ENCODE measurements around the gene ANXA10.
"Not testable (repeated sequence)": the region's sequence is repeated elsewhere in the genome, so short reads cannot be mapped to it uniquely, and the experiment has no call there.

ANXA10 gene

DNA sequence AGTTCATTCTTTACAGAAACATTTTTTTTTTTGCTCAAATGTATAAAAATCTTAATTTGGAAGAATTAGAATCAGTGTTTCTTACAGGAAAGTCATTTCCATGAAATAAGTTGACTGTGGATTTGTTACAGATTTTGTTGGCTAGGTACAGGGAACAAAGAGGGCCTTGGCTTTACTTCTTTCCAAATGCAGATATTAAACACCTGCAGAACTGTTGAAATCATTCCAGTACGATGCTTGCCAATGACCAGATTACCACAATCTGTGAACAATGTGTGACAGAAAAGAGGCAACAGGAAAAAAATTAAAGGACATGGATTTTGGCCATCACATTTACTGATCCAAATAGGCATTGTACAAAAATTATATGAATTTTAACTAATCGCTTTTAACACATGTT, 70.8 kb downstream of the ANXA10 start:
- no peak for DNase-seq

DNA sequence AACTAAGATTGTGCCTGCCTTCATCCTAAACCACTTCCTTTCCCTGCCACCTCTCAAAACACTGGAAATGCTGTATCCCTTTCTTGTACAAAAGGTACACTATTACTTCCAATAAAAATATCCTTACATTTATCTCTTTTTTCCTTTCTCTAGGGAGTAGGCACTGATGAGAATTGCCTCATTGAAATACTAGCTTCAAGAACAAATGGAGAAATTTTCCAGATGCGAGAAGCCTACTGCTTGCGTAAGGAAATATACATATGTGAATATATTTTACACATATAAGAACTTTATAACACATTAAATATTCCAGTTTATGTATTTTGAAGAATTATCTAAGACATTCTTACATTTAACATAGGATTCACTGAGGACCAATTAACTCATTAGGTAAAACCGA, 71.7 kb downstream of the ANXA10 start:
- no peak for DNase-seq

- DNase-seq, result no peak
These were observed 72.7 kb downstream of the ANXA10 start for GRCh38 chr4:168164915-168165548.

- DNase-seq, result no peak
These were observed 75.5 kb downstream of the ANXA10 start for GRCh38 chr4:168167714-168168284.

GRCh38 chr4:168174308-168174707, 82.0 kb downstream of the ANXA10 start:
- DNase-seq, result no peak

- DNase-seq, result no peak
These were observed 85.3 kb downstream of the ANXA10 start for GRCh38 chr4:168177546-168178149.

DNA sequence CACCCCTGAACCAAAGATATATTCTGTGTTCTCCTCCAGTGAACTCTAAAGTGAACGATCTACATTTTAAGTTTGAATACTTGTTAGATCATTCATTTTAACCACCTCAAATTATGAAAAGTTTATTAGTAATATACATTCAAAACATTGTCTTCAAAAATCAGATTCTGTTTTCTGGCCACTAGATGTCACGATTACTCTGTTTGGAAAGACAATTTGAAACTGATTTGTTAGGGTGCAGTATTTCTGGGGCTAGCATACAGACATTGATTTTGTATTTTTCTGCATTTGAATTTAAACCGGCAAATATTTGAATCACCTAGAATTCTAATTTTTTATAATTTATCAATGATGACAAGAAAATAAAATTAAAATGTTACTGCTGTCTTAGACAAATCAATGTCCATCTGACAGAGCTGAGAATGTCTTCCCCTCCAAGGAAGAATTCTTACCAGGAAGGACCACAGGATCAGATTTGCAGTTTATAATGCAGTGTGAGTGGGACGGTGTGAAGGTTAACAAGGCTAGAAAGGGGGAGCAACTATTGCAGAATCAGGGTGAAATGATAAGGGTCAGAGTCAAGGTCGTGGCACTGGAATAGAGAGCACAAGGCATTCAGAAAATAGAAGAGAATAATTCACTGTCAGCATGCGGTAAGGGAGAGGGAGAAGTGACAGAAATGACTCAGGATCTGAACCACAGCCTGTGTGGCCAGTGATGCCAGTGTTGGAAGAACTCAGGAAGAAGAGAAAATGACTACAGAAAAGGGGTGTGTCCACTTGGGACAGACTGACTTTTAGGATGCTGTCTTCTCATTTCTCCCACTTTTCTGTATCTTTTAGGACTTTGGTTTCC, 91.6 kb downstream of the ANXA10 start:
- no peak for DNase-seq

GRCh38 chr4:168188754-168189153, 96.4 kb downstream of the ANXA10 start:
- DNase-seq, result no peak

GRCh38 chr4:168197926-168198325, 105.6 kb downstream of the ANXA10 start:
- DNase-seq, result no peak

DNA sequence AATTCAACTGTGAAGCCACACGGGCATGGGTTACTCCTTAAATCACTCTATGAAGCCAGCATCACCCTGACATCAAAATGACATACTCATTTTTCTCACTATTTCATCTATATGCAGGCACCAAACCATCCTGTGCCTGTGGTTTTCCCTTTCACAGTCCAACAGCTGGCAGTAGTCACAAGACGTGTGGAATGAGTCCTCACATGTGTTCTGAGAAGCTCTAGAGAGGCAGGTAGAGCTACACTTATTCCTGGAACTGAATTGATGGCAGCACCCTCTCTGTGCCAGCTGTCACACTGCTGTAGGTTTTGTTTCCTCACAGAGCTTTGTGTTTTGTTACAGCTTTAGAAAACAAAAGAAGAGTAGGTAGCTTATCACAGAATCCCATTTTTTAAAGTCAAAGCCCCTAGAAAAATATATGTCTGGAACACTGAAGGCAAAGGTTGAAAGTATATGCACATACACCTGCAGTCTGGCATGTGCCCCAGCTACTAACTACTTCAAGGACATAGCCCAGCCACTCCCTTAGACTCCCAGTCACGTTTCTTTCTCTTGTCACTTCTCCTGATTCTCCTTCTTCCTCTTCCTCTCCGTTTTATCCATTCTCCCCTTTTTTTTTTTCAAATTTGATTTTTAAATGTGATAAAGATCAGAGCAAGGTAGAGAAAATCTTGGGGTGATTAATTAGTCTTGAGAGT, 107.1 kb downstream of the ANXA10 start:
- no peak for DNase-seq

GRCh38 chr4:168200685-168201084, 108.3 kb downstream of the ANXA10 start:
- no peak for DNase-seq

- no peak for DNase-seq
These were observed 111.0 kb downstream of the ANXA10 start for GRCh38 chr4:168203233-168203911.

DNA sequence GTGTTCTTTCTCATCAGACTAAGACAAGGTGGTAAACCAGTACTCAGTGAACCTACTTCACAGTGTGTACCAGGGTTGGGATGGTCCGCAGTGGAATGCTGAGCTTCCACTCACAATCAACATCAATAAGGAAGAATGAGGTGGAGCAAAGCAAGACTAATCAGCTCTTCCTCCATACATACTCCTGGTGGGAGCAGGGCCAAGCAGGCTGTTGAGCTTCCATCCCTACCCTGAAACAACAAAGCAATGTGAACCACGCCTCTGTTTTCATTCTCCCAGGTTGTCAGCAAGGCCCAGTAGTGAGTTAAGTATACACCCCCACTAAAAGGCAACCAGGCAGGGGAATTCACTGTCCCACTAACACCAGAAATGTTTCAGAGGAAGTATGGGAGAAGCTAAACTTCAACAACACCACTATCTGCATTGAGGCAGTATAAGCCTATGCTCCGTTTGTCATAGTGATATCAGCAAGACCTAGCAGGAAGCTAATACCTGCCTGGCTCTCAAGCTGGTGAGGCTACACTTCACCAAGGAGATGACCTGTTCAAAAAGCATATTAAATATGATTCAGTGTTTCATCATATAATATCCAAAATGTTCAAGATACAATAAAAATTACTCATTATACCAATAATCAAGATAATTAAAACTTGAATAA, 116.7 kb downstream of the ANXA10 start:
- no peak for DNase-seq

GRCh38 chr4:168212656-168213055, 120.3 kb downstream of the ANXA10 start:
- no peak for DNase-seq

GRCh38 chr4:168213511-168213910, 121.2 kb downstream of the ANXA10 start:
- not testable (repeated sequence) for DNase-seq

DNA sequence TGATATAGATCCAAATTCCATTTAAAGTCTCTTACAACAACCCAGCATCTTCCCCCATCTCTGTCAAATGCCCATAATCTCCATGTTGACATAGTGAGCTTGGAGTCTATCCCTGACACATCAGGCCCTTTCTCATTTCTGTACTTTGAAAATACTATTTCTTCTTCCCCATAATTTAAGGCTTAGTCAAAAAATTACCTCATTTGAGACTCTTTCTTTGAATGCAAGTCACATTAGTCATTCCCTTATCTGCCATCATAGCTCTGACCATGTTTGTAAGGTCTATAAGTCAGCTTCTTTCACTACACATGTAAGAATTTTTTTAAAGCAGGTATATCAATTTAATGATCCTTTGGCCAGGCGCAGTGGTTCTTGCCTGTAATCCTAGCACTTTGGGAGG, 126.3 kb downstream of the ANXA10 start:
- no peak for DNase-seq

DNA sequence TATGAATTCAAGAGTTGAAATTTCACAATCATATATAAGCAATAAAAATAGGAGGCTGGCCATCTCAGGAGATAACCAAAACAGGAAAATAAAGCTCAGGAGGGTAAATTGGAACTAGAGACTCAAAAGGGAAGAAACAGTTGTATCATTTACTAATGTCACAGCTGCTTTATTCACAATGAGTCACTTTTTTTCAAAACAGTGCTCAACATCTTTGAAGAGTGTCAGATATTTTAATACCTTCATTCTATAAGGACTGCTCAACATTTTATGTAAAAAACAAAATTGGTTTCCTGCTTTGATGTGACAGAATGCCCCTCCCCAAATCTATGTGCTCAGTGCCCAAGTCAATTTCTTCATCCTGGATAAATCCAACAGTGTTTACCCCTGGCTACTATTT, 128.6 kb downstream of the ANXA10 start:
- no peak for DNase-seq

DNA sequence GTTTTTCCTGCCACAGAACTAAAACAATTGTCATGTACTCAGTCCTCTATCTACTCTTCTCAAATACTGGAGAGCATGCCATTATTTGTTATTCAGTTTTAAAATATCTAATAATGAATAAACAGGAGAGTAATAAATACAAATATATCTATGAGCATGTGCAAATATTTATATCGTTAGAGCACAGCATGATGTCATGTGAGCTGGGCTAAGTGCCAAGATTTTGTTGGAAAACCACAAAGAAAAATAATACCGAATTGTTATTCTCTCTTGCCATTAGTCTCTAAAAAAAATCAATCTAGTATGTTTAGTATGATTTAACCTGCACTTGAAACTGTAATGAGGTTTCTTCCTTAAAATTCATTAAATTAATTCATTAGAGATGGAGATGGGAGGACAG, 129.0 kb downstream of the ANXA10 start:
- no peak for DNase-seq

All from NCI-H2227 treated with DMSO at 0.1 percent for 48 hours (cell line).